GM21737 (cell line): ENCODE data around the gene ISOC1.
A peak's percentile ranks its signal among the peaks of the same experiment; 100 is the strongest.

Experiments used
- ATAC-seq: cut with Tn5 transposase; IDR thresholded peaks from one replicate; pipeline ENCODE4 v1.9.1; 2021; ENCODE audit warnings: mild to moderate bottlenecking, moderate library complexity; ENCODE audit not compliant: unreplicated experiment

ISOC1 gene

GRCh38 chr5:129124608-129125007, 30.1 kb downstream of the ISOC1 start:
- no peak for ATAC-seq

GRCh38 chr5:129125819-129126218, 31.3 kb downstream of the ISOC1 start:
- ATAC-seq: peak; percentile 64

GRCh38 chr5:129133553-129133952, 39.0 kb downstream of the ISOC1 start:
- no peak for ATAC-seq

- peak; percentile 78 for ATAC-seq
These were observed 41.1 kb downstream of the ISOC1 start for GRCh38 chr5:129135633-129136032.

- no peak for ATAC-seq
These were observed 43.1 kb downstream of the ISOC1 start for GRCh38 chr5:129137637-129138036.

GRCh38 chr5:129141078-129141477, 46.5 kb downstream of the ISOC1 start:
- no peak for ATAC-seq

GRCh38 chr5:129141696-129142095, 47.1 kb downstream of the ISOC1 start:
- no peak for ATAC-seq

- no peak for ATAC-seq
These were observed 61.3 kb downstream of the ISOC1 start for GRCh38 chr5:129155876-129156275.

GRCh38 chr5:129161830-129162229, 67.3 kb downstream of the ISOC1 start:
- no peak for ATAC-seq
